ENCODE results near the gene ZBTB5. TPM values are rescaled to one million over a fixed set of nuclear protein-coding genes. Genes with fewer than 3 reads are reported as not detected.

ZBTB5 gene
- total and polyA plus RNA-seq, 2 of the 13 experiments (the other 11 are each of a cell fraction or from before 2014, with no cell fraction given) = 12.5 to 20.5 TPM

GRCh38 chr9:37410969-37411785, 54.1 kb downstream of the ZBTB5 start:
- peak; percentile 82 for ATAC-seq
- no peak overlapping the region for H2AFZ ChIP-seq (ENCODE audit: low read length)
- no peaks in the 10 kb centered on the region for H3K9me3 ChIP-seq (ENCODE audit: low read length)
- H3K4me3 ChIP-seq (replicated peaks in 1 of 3; ENCODE audit: insufficient read depth in 1 of 3, low read depth in 2 of 3, low read length in 3 of 3) = peak overlapping the region; percentile 34 to 65 (median 39); a peak in 5 of 6 replicates
- BruUV-seq (replicated peaks) = no TSS peak
- WGBS (ENCODE audit: low lambda C conversion rate) = 5% methylated on average over 6 of the region's 13 CpGs
- peaks cover 57% of the 10 kb centered on the region for H3K4me1 ChIP-seq (ENCODE audit: insufficient read depth, low read length)
- in situ Hi-C loops (cut with HindIII; ENCODE audit: extremely low pct_ligation_motif_present, low pct_unique_long_range_greater_than_20kb) = no loop called here
- no peaks in the 10 kb centered on the region for H3K27me3 ChIP-seq (ENCODE audit: control insufficient read depth in 1 of 2, insufficient read depth in 2 of 2, low read length in 2 of 2)
- H3K79me2 ChIP-seq (ENCODE audit: insufficient read depth, low read length) = no peaks in the 10 kb centered on the region
- H3K27ac ChIP-seq (ENCODE audit: extremely low read length, insufficient read depth, low read length) = no peak overlapping the region
- CTCF ChIA-PET (ENCODE audit: low intra/inter-chr PET ratio, low total read pairs) = interaction anchor here (0.7 to 1.6 kb wide), 3 partner anchors 12 to 415 kb away, joined by 3 to 5 read pairs (median 3); partner anchors contain the start of gene GRHPR
- POLR2A ChIA-PET = interaction anchor here (1.4 to 2.2 kb wide), 2 partner anchors 11 to 54 kb away, joined by 8 to 18 read pairs; partner anchors contain the start of genes GRHPR and ZBTB5
- intact Hi-C loops (cut with micrococcal nuclease; ENCODE audit: unreplicated experiment) = loop anchor here (5.0 kb wide), 1 partner anchor 414 kb away; no protein-coding TSS in a partner anchor
- H3K4me2 ChIP-seq (ENCODE audit: low read depth, low read length) = peak overlapping the region; percentile 84
- no peaks in the 10 kb centered on the region for H3K36me3 ChIP-seq (replicated peaks in 1 of 2; ENCODE audit: control insufficient read depth in 1 of 2, insufficient read depth in 2 of 2, low read length in 2 of 2)
- H4K20me1 ChIP-seq (ENCODE audit: insufficient read depth, low read length) = no peaks in the 10 kb centered on the region
- peak overlapping the region; percentile 19; the same call in 1 of the 2 replicates for H3K9ac ChIP-seq (ENCODE audit: insufficient read depth, low read depth, low read length)
- peak; percentile 56 for DNase-seq (ENCODE audit: low spot score)
- peak; percentile 46 for FAIRE-seq
- TF ChIP-seq SKI (IDR thresholded peaks at IDR 0.05; ENCODE audit: partially characterized antibody) = no peak
- no peak for TF ChIP-seq ZKSCAN5 (CRISPR knock-in tag; IDR thresholded peaks at IDR 0.05)
- no peak for TF ChIP-seq GATAD1 (CRISPR knock-in tag; IDR thresholded peaks at IDR 0.05)
- no peak for TF ChIP-seq NFRKB (IDR thresholded peaks at IDR 0.05)
- TF ChIP-seq DRAP1 (CRISPR knock-in tag; IDR thresholded peaks at IDR 0.05) = 0 out of 2 replicates have a peak, but pooled peaks have one; percentile 21
- no peak for TF ChIP-seq ZNF674 (CRISPR knock-in tag; IDR thresholded peaks at IDR 0.05; ENCODE audit: low read depth)
- TF ChIP-seq STAG1 (CRISPR knock-in tag; IDR thresholded peaks at IDR 0.05) = peak; percentile 20; the same call in 1 of the 2 replicates
- 0 out of 2 replicates have a peak, but pooled peaks have one; percentile 14 for TF ChIP-seq ATF2 (CRISPR knock-in tag; IDR thresholded peaks at IDR 0.05)
- TF ChIP-seq NFE2L2 (IDR thresholded peaks at IDR 0.05; ENCODE audit: low read length) = no peak
- TF ChIP-seq TRIM22 (IDR thresholded peaks at IDR 0.05) = no peak
- TF ChIP-seq PATZ1 (CRISPR knock-in tag; IDR thresholded peaks at IDR 0.05) = peak; percentile 78
- TF ChIP-seq ZNF510 (CRISPR knock-in tag; IDR thresholded peaks at IDR 0.05; ENCODE audit: low read depth) = no peak
- TF ChIP-seq PRMT3 (CRISPR knock-in tag; IDR thresholded peaks at IDR 0.05; ENCODE audit: borderline replicate concordance, low read depth) = no peak
- 0 out of 2 replicates have a peak, but pooled peaks have one; percentile 35 for TF ChIP-seq UBTF (CRISPR knock-in tag; IDR thresholded peaks at IDR 0.05)
- TF ChIP-seq ZNF207 (IDR thresholded peaks at IDR 0.05; ENCODE audit: borderline replicate concordance) = no peak
- TF ChIP-seq ZNF773 (CRISPR knock-in tag; IDR thresholded peaks at IDR 0.05; ENCODE audit: borderline replicate concordance) = no peak

All from HepG2 (cell line).